OCI-LY7 (cell line): ENCODE data around the gene CALM1. TPM values are rescaled to one million over a fixed set of nuclear protein-coding genes. Genes with fewer than 3 reads are reported as not detected.

Experiments
- BruUV-seq: library from RNA; stranded (reverse); fragments of 400-500 nt; replicated peaks from 2 replicates; lab custom pipeline; 2021; lab: Mats Ljungman, UMichigan
- CTCF ChIA-PET: fragments of 300-600 bp; sonication (Branson Sonifier 250); formaldehyde crosslinking; loops from one replicate; lab custom pipeline; 2022; ENCODE audit warnings: antibody characterized with exemption; ENCODE audit not compliant: unreplicated experiment; lab: Charles Lee
- POLR2A ChIA-PET: fragments of 300-600 bp; sonication (Branson Sonifier 250); formaldehyde crosslinking; loops from one replicate; lab custom pipeline; 2022; ENCODE audit warnings: antibody characterized with exemption; lab: Charles Lee
- DNase-seq: peaks from one replicate; pipeline ENCODE4 v3.0.0-alpha.2; 2015; ENCODE audit warnings: low spot score
- H2AFZ ChIP-seq: fragments of 200-600 bp; sonication (generic), shearing (Covaris generic); 2 replicates; pipeline ENCODE4 v1.6.1; 2014; ENCODE audit warnings: mild to moderate bottlenecking, antibody characterized with exemption, low read length, moderate library complexity
- H3K27ac ChIP-seq: fragments of 200-600 bp; sonication (generic); 2 replicates; pipeline ENCODE4 v1.5.1; 2014; ENCODE audit warnings: mixed run types, low read depth, mild to moderate bottlenecking, moderate library complexity, low read length, inconsistent platforms; ENCODE audit not compliant: poor library complexity, severe bottlenecking
- H3K36me3 ChIP-seq: fragments of 200-600 bp; sonication (generic); 2 replicates; pipeline ENCODE4 v1.6.1; 2014; ENCODE audit warnings: mild to moderate bottlenecking, antibody characterized with exemption, low read length, moderate library complexity, mixed read lengths; ENCODE audit not compliant: insufficient read depth
- H3K4me1 ChIP-seq: fragments of 200-600 bp; sonication (generic); 2 replicates; pipeline ENCODE4 v1.5.1; 2014; ENCODE audit warnings: mild to moderate bottlenecking, low read length; ENCODE audit not compliant: insufficient read depth, poor library complexity, severe bottlenecking
- H3K4me2 ChIP-seq: fragments of 200-600 bp; sonication (generic); 2 replicates; pipeline ENCODE4 v1.6.1; 2014; ENCODE audit warnings: mild to moderate bottlenecking, low read length
- H3K4me3 ChIP-seq: fragments of 200-600 bp; sonication (generic); 2 replicates; pipeline ENCODE4 v1.5.1; 2014; ENCODE audit warnings: mild to moderate bottlenecking, low read depth, low read length; ENCODE audit not compliant: poor library complexity, severe bottlenecking
- H3K79me2 ChIP-seq: fragments of 200-600 bp; sonication (generic); 2 replicates; pipeline ENCODE4 v1.6.1; 2016; ENCODE audit warnings: low read depth, mild to moderate bottlenecking, low read length, moderate library complexity, mixed read lengths; ENCODE audit not compliant: insufficient read depth
- H3K9me2 ChIP-seq: fragments of 200-600 bp; sonication (generic); 2 replicates; pipeline ENCODE4 v1.6.1; 2016; ENCODE audit warnings: mild to moderate bottlenecking, low read length, mixed read lengths; ENCODE audit not compliant: insufficient read depth
- H3K9me3 ChIP-seq: fragments of 200-600 bp; sonication (generic); 2 replicates; pipeline ENCODE4 v1.6.1; 2014; ENCODE audit warnings: mild to moderate bottlenecking, mixed run types, low read length, mixed read lengths
- H4K20me1 ChIP-seq: fragments of 200-600 bp; sonication (generic); 2 replicates; pipeline ENCODE4 v1.6.1; 2014; ENCODE audit warnings: mild to moderate bottlenecking, antibody characterized with exemption, low read length, moderate library complexity, mixed read lengths; ENCODE audit not compliant: insufficient read depth
- EZH2phosphoT487 ChIP-seq: fragments of 200-600 bp; sonication (generic); IDR thresholded peaks from 2 replicates; pipeline ENCODE4 v1.6.1; 2018; ENCODE audit warnings: low read depth, borderline replicate concordance, mild to moderate bottlenecking, mixed run types, antibody characterized with exemption, low read length, moderate library complexity, mixed read lengths
- intact Hi-C: fragments of 100-400 bp; cut with micrococcal nuclease; formaldehyde crosslinking; loops from one replicate; pipeline ENCODE4 v1.10.0; 2022; ENCODE audit not compliant: unreplicated experiment
- total RNA-seq, 2 experiments: library from RNA; depleted of rRNA in 1 of 2; stranded (reverse); fragments of >200 nt in 1 of 2; shearing (Covaris generic) in 1 of 2; gene quantifications; 2 replicates each; pipeline ENCODE4 v1.2.3, GENCODE V29; 2014 to 2022
- TF ChIP-seq, protein P1 (sequence below): fragments of 200-600 bp; sonication (generic); conservative IDR thresholded peaks from 2 replicates; pipeline ENCODE4 v1.5.1; 2014; ENCODE audit warnings: mild to moderate bottlenecking, antibody characterized with exemption, low read length, moderate library complexity, mixed read lengths

CALM1 gene
- total RNA-seq, 2 experiments from 2014 or later, result 282 to 311 TPM

DNA sequence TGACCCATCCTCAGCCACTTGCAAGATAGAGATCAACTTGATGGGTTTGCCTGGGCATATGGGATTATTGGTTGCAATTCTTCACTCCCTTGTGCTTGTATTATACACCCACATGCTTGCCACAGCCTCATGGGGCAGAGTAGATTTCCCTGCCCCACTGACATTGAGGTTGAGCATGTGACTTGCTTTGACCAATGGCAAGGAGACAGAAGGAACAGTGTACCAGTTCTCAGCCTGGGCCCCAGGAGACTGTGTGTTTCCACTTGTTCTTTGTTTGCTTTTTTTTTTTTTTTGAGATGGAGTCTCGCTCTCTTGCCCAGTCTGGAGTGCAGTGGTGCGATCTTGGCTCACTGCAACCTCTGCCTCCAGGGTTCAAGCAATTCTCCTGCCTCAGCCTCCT, 31.8 kb downstream of the CALM1 start:
- Histone ChIP-seq H3K27ac (no peak overlapping the region), H3K36me3 (no peaks in the 10 kb centered on the region), H3K79me2 (no peaks in the 10 kb centered on the region), H3K4me2 (no peak overlapping the region), H3K9me2 (no peaks in the 10 kb centered on the region), H3K9me3 (no peaks in the 10 kb centered on the region), H3K4me3 (no peak overlapping the region), H4K20me1 (no peaks in the 10 kb centered on the region), H2AFZ (no peak overlapping the region), H3K4me1 (no peaks in the 10 kb centered on the region)
- DNase-seq, result no peak
- no TSS peak for BruUV-seq
- TF ChIP-seq EZH2phosphoT487, result no peak
- TF ChIP-seq, protein P1, sequence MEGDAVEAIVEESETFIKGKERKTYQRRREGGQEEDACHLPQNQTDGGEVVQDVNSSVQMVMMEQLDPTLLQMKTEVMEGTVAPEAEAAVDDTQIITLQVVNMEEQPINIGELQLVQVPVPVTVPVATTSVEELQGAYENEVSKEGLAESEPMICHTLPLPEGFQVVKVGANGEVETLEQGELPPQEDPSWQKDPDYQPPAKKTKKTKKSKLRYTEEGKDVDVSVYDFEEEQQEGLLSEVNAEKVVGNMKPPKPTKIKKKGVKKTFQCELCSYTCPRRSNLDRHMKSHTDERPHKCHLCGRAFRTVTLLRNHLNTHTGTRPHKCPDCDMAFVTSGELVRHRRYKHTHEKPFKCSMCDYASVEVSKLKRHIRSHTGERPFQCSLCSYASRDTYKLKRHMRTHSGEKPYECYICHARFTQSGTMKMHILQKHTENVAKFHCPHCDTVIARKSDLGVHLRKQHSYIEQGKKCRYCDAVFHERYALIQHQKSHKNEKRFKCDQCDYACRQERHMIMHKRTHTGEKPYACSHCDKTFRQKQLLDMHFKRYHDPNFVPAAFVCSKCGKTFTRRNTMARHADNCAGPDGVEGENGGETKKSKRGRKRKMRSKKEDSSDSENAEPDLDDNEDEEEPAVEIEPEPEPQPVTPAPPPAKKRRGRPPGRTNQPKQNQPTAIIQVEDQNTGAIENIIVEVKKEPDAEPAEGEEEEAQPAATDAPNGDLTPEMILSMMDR, result no peak
- ChIA-PET POLR2A (no interaction called here), CTCF (no interaction called here)
- intact Hi-C loops, result no loop called here

DNA sequence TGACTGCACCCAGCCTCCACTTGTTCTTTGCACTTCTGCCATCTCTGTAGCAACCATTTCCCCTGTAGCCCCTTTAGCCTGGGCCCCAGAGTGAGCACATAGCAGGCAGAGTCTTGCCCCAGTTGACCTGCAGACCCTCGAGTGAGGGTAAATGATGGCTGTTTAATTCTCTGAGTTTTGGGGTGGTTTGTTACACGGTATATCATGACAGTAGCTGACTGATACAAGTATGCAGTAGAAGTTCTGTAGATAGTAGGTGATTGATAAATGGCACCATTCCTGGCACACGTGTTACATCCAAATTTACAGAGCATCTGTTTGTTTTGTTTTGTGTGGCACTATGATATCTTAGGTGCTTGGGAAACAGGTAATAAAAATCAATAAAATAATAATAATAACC, 32.4 kb downstream of the CALM1 start:
- intact Hi-C loops, result no loop called here
- Histone ChIP-seq H3K79me2 (no peaks in the 10 kb centered on the region), H3K9me3 (no peaks in the 10 kb centered on the region), H3K36me3 (no peaks in the 10 kb centered on the region), H4K20me1 (no peaks in the 10 kb centered on the region), H2AFZ (no peak overlapping the region), H3K4me1 (no peaks in the 10 kb centered on the region), H3K4me2 (no peak overlapping the region), H3K4me3 (no peak overlapping the region), H3K9me2 (no peaks in the 10 kb centered on the region), H3K27ac (no peak overlapping the region)
- CTCF ChIA-PET, result no interaction called here
- POLR2A ChIA-PET, result no interaction called here
- BruUV-seq, result no TSS peak
- TF ChIP-seq, protein P1, result no peak
- no peak for TF ChIP-seq EZH2phosphoT487
- no peak for DNase-seq

DNA sequence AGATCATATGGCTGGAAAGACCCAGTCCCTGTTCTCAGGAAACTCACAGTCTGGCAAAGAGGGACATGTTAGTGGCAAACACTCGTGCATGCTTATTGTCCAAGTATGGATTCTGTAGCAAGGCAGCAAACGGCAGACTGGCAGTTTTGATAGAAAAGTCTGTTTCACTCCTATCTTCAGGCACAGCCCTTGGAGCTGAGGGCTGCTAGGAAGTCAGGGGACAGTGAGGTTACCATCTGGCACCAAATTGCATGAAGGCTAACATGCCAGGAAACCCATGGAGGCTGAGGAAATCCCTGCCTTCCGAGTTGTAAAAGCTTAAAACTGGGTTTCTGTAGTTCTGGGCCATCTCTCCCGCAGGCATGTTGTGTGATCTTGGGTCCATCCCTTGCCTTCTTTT, 32.9 kb downstream of the CALM1 start:
- Histone ChIP-seq H3K4me3 (no peak overlapping the region), H2AFZ (no peak overlapping the region), H3K9me2 (no peaks in the 10 kb centered on the region), H3K27ac (no peak overlapping the region), H3K4me2 (no peak overlapping the region), H3K36me3 (no peaks in the 10 kb centered on the region), H4K20me1 (no peaks in the 10 kb centered on the region), H3K9me3 (no peaks in the 10 kb centered on the region), H3K79me2 (no peaks in the 10 kb centered on the region), H3K4me1 (no peaks in the 10 kb centered on the region)
- ChIA-PET POLR2A (no interaction called here), CTCF (no interaction called here)
- TF ChIP-seq, protein P1, result no peak
- BruUV-seq, result no TSS peak
- no peak for DNase-seq
- intact Hi-C loops, result no loop called here
